CD14-positive monocyte (primary cell): Measurements from ENCODE around the gene POMT1. TPM values are rescaled to one million over a fixed set of nuclear protein-coding genes. Genes with fewer than 3 reads are reported as not detected.

ENCODE experiments used
- DNase-seq, 3 donors: peaks; one replicate each; pipeline ENCODE4 v3.0.0-alpha.2; 2011 to 2022
- H2AFZ ChIP-seq: 2 replicates; pipeline ENCODE4 v1.6.0; 2012; ENCODE audit warnings: mild to moderate bottlenecking, low read depth, low read length, inconsistent platforms; ENCODE audit not compliant: insufficient read depth, poor library complexity, severe bottlenecking
- H3K27ac ChIP-seq, 2 donors: 1 replicate in 1 of 2; 2 replicates in 1 of 2; pipeline ENCODE4 v1.5.1; 2012 to 2013; ENCODE audit warnings: low read length in 2 of 2, control low read depth in 1 of 2, inconsistent platforms in 1 of 2, low read depth in 1 of 2, mild to moderate bottlenecking in 1 of 2
- H3K27me3 ChIP-seq, 2 donors: one replicate each; pipeline versions ENCODE4 v1.6.0 to v1.6.1; 2011 to 2013; ENCODE audit warnings: low read length in 2 of 2; ENCODE audit not compliant: control insufficient read depth in 2 of 2, insufficient read depth in 2 of 2
- H3K36me3 ChIP-seq, 2 donors: replicated peaks in 1 of 2; 1 replicate in 1 of 2; 2 replicates in 1 of 2; pipeline versions ENCODE4 v1.5.1 to v1.6.1; 2012 to 2013; ENCODE audit warnings: low read length in 2 of 2, control low read depth in 1 of 2, inconsistent platforms in 1 of 2, mild to moderate bottlenecking in 1 of 2; ENCODE audit not compliant: insufficient read depth in 2 of 2, control insufficient read depth in 1 of 2
- H3K4me1 ChIP-seq, 2 donors: 1 replicate in 1 of 2; 2 replicates in 1 of 2; pipeline versions ENCODE4 v1.5.1 to v1.6.1; 2012 to 2013; ENCODE audit warnings: low read length in 2 of 2, control low read depth in 1 of 2, inconsistent platforms in 1 of 2, mild to moderate bottlenecking in 1 of 2, moderate library complexity in 1 of 2; ENCODE audit not compliant: insufficient read depth in 2 of 2, control insufficient read depth in 1 of 2
- H3K4me2 ChIP-seq: replicated peaks from 2 replicates; pipeline ENCODE3; 2012; ENCODE audit warnings: low read length, moderate library complexity, mild to moderate bottlenecking; ENCODE audit not compliant: poor library complexity, severe bottlenecking; ENCODE audit errors: extremely low read depth
- H3K4me3 ChIP-seq, 3 experiments: fragments of 200-600 bp in 1 of 3; sonication (generic) in 1 of 3; replicated peaks in 1 of 3; 1 replicate in 2 of 3; 2 replicates in 1 of 3; pipeline ENCODE4 v1.5.1; 2011 to 2013; ENCODE audit warnings: low read length in 3 of 3, mild to moderate bottlenecking in 3 of 3, control low read depth in 2 of 3, low read depth in 2 of 3, inconsistent platforms in 1 of 3, moderate library complexity in 1 of 3
- H3K79me2 ChIP-seq: 2 replicates; pipeline ENCODE4 v1.6.0; 2012; ENCODE audit warnings: mild to moderate bottlenecking, control low read depth, inconsistent platforms, low read length, moderate library complexity; ENCODE audit not compliant: insufficient read depth
- H3K9ac ChIP-seq: 2 replicates; pipeline ENCODE4 v1.6.0; 2017; ENCODE audit warnings: low read length, mild to moderate bottlenecking; ENCODE audit not compliant: insufficient read depth, poor library complexity, severe bottlenecking
- H3K9me3 ChIP-seq, 2 donors: replicated peaks in 1 of 2; 1 replicate in 1 of 2; 2 replicates in 1 of 2; pipeline versions ENCODE4 v1.5.1 to v1.6.1; 2012 to 2013; ENCODE audit warnings: low read length in 2 of 2, control low read depth in 1 of 2; ENCODE audit not compliant: control insufficient read depth in 1 of 2, insufficient read depth in 1 of 2
- H4K20me1 ChIP-seq: 2 replicates; pipeline ENCODE4 v1.6.0; 2012; ENCODE audit warnings: mild to moderate bottlenecking, low read length, control low read depth, moderate library complexity; ENCODE audit not compliant: insufficient read depth
- H3K27ac Mint-ChIP-seq, 7 donors: one replicate each; pipeline ENCODE4 v1.8.0; 2020; ENCODE audit warnings: mild to moderate bottlenecking in 7 of 7, mixed read lengths in 7 of 7, moderate library complexity in 6 of 7, inconsistent platforms in 2 of 7
- H3K27me3 Mint-ChIP-seq, 3 donors: one replicate each; pipeline ENCODE4 v1.8.0; 2021 to 2022; ENCODE audit warnings: low read depth in 3 of 3, mild to moderate bottlenecking in 3 of 3, mixed read lengths in 3 of 3, moderate library complexity in 3 of 3, inconsistent platforms in 1 of 3
- H3K36me3 Mint-ChIP-seq, 2 donors: one replicate each; pipeline ENCODE4 v1.8.0; 2020; ENCODE audit warnings: mixed read lengths in 2 of 2, inconsistent platforms in 1 of 2, mild to moderate bottlenecking in 1 of 2
- H3K4me1 Mint-ChIP-seq: one replicate; pipeline ENCODE4 v1.8.0; 2020; ENCODE audit warnings: mild to moderate bottlenecking, mixed read lengths
- H3K4me3 Mint-ChIP-seq, 2 donors: one replicate each; pipeline ENCODE4 v1.8.0; 2020; ENCODE audit warnings: mild to moderate bottlenecking in 2 of 2, mixed read lengths in 2 of 2, moderate library complexity in 1 of 2
- H3K9me3 Mint-ChIP-seq, 7 donors: one replicate each; pipeline ENCODE4 v1.8.0; 2020 to 2022; ENCODE audit warnings: mixed read lengths in 7 of 7, mild to moderate bottlenecking in 6 of 7, moderate library complexity in 6 of 7, inconsistent platforms in 2 of 7
- CTCF ChIP-seq: fragments of 200-600 bp; IDR thresholded peaks from one replicate; pipeline ENCODE4 v1.8.0; 2022; ENCODE audit warnings: antibody characterized with exemption, mild to moderate bottlenecking
- WGBS: methylation state at CpG from one replicate; pipeline ENCODE4 v1.1.5; 2013; ENCODE audit warnings: missing lambda C conversion rate; ENCODE audit not compliant: insufficient coverage; 5-methylcytosine and 5-hydroxymethylcytosine counted together
- intact Hi-C, 2 donors: fragments of 100-400 bp; cut with micrococcal nuclease; formaldehyde crosslinking; loops; one replicate each; pipeline versions ENCODE4 v1.15.0 to v1.15.1; 2023
- polyA plus RNA-seq, 3 donors: library from polyadenylated mRNA; depleted of rRNA in 1 of 3; unstranded in 2 of 3; stranded (reverse) in 1 of 3; fragments of 300-500 nt in 2 of 3; fragments of >200 nt in 1 of 3; fragmentation: Illumina TruSeq in 2 of 3; gene quantifications; 1 replicate in 2 of 3; 2 replicates in 1 of 3; pipeline ENCODE4 v1.2.3, GENCODE V29; 2012 to 2021

POMT1 gene
- polyA plus RNA-seq, 3 donors: 5.9 to 22.3 (median 7.5) TPM

DNA sequence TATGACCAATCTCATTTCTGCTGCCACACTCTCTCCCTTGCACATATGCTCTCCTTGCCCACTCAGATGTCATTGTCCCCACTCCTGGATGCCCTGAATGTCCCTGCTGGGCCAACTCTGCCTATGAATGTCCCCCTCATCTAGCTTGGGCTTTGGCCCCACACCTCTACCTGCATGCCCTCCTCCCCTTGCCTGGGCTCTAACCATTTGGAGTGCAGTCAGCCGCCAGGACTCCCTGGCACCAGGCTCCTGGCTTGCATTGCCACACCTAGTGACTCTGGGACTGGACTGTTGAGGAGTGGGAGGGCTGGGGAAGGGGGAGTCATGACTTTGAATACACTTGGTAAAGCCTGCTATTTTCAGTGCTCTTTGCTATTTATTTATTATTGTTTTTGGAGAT lies 41.6 kb upstream of the POMT1 start:
- H3K9me3 ChIP-seq: no peaks in the 10 kb centered on the region
- no peak overlapping the region for H3K27ac ChIP-seq
- no peak overlapping the region for H3K9ac ChIP-seq
- H4K20me1 ChIP-seq: peaks cover 50% of the 10 kb centered on the region
- H2AFZ ChIP-seq: no peak overlapping the region
- H3K79me2 ChIP-seq: peaks cover 20% of the 10 kb centered on the region
- WGBS: no CpG with 5 or more reads among the region's 1 CpG
- no peak for TF ChIP-seq CTCF
- H3K4me1 ChIP-seq: no peaks in the 10 kb centered on the region
- DNase-seq: no peak
- Mint-ChIP-seq H3K4me1 (peaks cover 2% of the 10 kb centered on the region), H3K36me3 (peaks cover 80 to 92% of the 10 kb centered on the region in 2 donors), H3K9me3 (peaks cover 0 to 3% (median 0%) of the 10 kb centered on the region in 7 donors), H3K4me3 (no peak overlapping the region), H3K27ac (peak overlapping the region in 3 of 7 donors; percentile 21 to 64 (median 47)), H3K27me3 (no peaks in the 10 kb centered on the region)
- H3K27me3 ChIP-seq: no peaks in the 10 kb centered on the region
- intact Hi-C loops: no loop called here
- peaks cover 83 to 99% of the 10 kb centered on the region in 2 donors for H3K36me3 ChIP-seq
- H3K4me3 ChIP-seq: no peak overlapping the region
- H3K4me2 ChIP-seq: no peak overlapping the region

DNA sequence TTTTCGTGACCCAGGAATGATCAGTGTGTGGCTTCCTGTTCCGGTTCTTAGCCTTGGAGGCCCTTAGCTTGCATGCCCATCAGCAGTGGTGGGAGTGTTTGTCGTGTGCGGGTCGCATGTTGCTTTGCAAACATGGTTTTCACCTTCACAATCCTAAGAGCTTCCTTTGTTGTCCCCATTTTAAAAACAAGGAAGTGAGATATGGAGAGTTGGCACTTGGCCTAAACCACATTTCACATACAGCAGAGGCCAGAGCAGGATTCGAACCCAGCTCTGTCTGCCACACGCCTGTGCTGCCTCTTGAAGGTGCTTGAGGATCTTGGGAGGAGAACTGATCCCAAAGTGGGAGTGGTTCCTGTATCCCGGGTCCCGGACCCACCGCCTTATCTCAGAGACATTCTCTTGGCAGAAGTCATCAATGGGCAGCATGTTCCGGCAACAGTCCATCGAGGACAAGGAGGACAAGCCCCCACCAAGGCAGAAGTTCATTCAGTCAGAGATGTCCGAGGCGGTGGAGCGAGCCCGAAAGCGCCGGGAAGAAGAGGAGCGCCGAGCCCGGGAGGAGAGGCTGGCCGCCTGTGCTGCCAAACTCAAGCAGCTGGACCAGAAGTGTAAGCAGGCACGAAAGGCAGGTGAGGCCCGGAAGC lies 38.2 kb upstream of the POMT1 start:
- no peak for DNase-seq
- Histone ChIP-seq H3K36me3 (peaks cover 83 to 98% of the 10 kb centered on the region in 2 donors), H3K4me2 (no peak overlapping the region), H3K79me2 (peaks cover 21% of the 10 kb centered on the region), H3K4me1 (no peaks in the 10 kb centered on the region), H3K9ac (no peak overlapping the region), H3K27ac (peak overlapping the region in 1 of 2 donors; percentile 42), H3K9me3 (no peaks in the 10 kb centered on the region), H3K4me3 (no peak overlapping the region), H4K20me1 (peaks cover 59% of the 10 kb centered on the region), H2AFZ (no peak overlapping the region), H3K27me3 (no peaks in the 10 kb centered on the region)
- H3K4me1 Mint-ChIP-seq: peaks cover 2% of the 10 kb centered on the region
- no peaks in the 10 kb centered on the region for H3K27me3 Mint-ChIP-seq
- peaks cover 76 to 90% of the 10 kb centered on the region in 2 donors for H3K36me3 Mint-ChIP-seq
- no peak overlapping the region for H3K4me3 Mint-ChIP-seq
- TF ChIP-seq CTCF: no peak
- H3K27ac Mint-ChIP-seq: peak overlapping the region in 5 of 7 donors; percentile 5 to 51 (median 33)
- intact Hi-C loops: no loop called here
- peaks cover 0 to 2% (median 0%) of the 10 kb centered on the region in 7 donors for H3K9me3 Mint-ChIP-seq
- 89% methylated on average over 20 of the region's 24 CpGs for WGBS
